Stimulated activated CD4-positive, alpha-beta T cell treated with anti-CD3 and anti-CD28 coated beads, Interleukin-12 subunit alpha, Interleukin-12 subunit beta, amount 100 ng/mL, for 4 hours (primary cell): ENCODE measurements around the gene DTL.

Experiments used
- DNase-seq: peaks from one replicate; pipeline ENCODE4 v3.0.0-alpha.2; 2020

DTL gene

DNA sequence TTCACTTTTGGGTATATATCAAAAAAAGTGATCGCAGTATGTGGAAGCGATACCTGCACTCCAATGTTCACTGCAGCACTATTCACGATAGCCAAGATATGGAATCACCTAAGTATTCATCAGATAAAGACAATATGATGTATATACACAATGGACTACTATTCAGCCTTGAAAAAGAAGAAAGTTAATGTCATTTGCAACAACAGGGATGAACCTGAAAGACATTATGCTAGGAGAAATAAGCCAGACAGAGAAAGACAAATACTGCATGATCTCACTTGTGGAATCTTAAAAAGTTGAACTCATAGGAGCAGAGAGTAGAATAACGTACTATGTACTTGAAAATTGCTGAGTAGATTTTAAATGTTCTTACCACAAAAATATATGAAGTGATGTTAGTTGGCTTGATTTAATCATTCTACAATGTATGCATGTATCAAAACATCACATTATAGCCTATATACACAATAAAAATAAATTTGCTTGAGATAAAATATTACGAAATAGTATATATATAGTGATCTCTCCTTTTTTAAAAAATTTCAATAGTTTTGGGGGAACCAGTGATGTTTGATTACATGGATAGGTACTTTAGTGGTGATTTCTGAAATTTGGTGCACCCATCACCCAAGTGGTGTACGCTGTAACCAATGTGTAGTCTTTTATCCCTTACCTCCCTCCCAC lies 56.0 kb downstream of the DTL start:
- no peak for DNase-seq

DNA sequence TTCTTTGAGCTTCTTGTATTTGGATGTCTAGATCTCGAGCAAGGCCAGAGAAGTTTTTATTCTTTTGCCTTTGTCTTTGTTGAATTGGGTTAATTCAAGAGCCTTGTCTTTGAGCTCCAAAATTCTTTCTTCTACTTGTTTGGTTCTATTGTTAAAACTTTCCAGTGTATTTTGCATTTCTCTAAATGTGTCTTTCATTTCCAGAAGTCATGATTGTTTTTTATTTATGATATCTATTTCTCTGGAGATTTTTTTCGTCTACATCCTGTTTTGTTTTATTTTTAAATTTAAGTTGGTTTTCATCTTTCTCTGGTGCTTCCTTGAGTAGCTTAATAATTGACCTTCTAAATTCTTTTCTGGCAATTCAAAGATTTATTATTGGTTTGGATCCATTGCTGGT lies 61.8 kb downstream of the DTL start:
- DNase-seq: no peak

DNA sequence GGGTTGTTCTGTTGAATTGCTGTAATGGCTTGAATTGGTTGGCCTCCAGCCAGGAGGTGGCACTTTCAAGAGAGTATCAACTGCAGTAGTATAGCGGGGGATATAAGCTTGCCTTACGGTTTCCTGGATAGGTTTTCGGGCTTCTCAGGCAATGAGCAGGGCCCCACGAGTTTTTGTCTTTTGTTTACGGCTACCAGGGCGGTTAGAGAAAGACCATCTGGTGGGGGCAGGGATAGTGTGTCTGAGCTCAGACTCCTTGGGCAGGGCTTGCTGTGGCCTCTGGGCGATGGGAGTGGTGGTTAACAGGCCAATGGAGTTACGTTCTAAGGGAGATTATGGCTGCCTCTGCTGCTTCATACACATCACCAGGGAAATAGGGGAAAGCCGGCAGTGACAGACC lies 62.8 kb downstream of the DTL start:
- no peak for DNase-seq

DNA sequence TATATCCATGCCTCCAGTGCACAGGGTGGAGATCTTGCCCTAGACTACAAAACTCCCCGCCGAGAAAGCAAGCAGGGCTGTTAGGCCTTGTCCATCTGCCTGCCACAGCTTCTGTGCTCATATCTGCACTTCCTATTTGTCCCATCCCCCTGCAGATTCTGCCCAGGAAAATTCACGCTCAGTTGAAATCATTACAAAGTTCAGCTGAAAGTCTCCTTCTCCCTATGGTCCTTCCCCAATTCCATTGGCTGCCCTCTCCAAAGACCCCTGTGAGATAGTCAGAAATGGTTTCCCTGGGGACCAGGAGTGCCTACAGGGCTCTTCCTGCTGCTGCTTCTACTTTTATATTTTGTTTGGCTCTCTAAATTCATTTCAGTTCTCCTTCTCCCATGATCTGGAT lies 63.2 kb downstream of the DTL start:
- no peak for DNase-seq

DNA sequence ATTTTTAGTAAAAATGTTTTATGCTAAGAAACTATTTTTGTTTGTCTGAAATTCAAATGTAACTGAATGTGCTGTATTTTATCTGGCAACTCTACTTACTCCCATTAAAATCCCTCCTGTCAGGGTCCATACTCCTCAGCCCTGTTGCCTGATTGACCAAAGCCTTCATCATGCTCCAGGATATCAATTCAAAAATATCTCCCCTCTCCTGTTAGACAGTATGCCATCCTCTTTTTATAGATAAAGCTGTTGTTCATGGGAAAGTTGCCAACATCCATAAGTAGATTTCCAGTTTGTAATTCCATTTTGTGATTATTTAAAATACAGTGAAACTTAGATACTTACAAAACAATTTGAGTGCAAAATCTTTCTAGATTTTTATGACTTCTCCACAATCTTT lies 65.7 kb downstream of the DTL start:
- DNase-seq: no peak

DNA sequence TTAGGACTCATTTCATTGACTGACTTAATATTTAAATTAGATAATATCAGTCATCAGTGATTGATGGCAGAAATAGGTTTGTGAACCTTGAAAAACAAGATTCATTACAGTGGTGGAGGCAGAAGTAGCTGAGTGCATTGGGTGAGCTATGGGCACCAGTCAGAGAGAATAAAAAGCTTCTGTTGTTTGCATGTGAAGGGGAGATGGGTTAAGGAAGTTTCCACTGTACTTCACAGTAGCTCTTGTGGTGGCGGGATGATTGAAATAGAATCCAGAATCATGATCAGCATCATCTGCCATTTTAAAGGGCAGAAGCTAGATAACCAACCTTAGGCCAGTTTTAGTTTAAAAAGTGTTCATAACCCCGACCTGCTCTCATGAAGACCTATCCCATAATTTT lies 66.2 kb downstream of the DTL start:
- DNase-seq: no peak

DNA sequence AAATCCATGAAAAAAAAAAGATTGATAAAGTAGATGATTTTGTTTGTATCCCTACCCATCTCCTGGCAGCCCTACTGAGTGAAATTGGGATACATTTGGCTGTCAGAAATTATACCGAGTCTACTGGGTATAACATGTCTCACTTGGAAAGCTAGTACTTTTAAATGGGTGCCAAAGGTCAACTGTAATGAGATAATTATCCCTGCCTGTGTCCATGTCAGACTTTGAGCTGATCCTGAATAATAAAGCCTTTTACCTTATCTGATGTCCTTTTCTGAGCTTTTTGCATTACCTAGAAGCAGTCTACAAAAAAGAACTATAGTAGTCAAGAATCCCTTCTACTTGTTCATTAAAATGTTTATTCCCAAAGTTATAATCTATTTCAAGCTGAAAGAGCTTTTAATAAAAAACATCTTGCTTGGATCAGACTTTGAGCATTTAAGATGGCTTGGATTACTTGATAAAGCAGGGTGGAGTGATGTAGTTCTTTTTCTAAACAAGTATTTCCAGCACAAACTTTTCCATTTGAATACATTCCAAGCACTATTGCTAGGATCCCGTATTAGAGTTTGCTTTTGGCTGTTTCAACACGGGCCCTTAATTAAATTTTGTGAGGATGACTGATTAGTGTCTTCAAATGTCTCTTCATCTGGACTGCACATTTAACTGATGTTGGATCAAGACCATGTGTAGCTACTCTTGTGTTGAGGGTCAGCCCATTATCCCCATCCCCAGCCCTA lies 69.2 kb downstream of the DTL start:
- no peak for DNase-seq

DNA sequence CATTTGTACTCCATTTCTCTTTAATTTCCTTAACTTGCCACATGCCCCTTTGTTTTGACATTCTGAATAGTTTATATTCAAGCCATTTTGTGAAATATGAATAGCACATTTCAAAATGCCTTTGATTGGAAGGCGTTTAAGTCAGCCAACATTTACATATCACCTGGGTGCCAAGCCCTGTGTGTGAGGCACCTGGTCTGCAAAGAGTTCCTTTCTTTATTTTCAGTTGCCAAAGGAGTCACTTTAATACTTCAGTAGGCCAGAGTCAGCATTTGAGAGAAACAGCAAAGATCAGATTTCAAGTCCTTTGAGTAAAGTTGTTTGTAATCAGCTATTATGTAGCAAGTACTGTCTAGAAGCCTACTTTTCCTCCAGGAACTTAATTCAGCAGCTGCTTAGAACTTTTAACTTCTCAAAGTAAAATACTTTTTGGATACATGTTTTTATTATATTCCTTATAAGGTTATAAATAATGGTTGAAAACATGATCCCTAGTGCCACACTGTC lies 70.8 kb downstream of the DTL start:
- no peak for DNase-seq

DNA sequence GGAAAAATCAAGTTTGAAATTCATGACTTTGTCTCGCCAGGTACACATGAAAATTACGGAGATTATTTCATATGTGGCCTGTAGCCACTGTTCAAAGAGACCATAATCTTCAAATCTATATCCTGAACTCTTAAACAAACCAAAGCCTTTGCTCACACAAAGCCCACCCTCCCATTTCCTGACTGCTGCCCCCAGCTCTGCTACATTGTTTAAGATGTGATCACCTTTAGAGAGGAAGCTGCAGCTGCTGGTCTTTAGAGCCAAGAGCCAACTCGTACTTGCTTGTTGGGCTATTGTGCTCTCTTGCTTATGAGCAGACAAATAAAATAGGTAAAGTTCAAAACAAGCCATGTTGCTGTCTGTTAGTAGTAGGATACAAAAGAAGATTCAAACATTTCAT lies 71.9 kb downstream of the DTL start:
- DNase-seq: no peak

DNA sequence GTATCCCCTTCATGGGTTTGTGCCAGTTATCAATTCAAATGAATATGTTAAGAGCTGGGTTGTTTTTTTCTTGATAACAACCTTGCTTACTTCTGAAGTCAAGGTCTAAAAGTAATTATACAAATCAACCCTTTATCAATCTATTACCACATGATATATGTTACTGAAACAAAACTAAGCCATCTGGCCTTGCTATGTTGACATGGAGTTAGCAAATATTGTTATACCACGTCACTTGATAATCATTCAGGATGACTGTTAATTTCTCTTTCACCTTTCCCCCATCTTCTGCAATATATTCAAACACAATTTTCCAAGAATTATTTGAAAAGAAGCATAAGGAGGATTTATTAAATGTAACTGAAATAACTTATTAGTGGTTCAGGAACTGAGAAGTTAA lies 72.6 kb downstream of the DTL start:
- DNase-seq: no peak

DNA sequence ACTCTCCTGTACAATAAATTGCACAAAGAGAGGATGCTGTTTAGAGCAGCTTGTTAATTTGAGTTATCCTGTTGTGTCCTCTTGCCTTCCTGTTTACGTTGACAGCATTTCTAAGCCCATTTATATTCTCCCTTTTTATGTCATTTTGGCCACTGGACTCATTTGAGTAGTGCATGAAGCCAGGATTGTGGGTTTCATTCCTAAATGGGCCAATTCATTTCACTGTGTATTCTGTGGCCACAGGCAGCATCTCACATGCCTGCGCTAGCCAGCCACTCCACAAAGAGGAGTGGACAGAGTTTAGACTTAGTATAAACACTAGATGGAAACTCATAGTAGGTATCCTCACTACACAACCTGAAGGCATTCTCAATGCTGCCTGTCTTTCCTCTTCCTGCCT lies 73.4 kb downstream of the DTL start:
- DNase-seq: no peak

DNA sequence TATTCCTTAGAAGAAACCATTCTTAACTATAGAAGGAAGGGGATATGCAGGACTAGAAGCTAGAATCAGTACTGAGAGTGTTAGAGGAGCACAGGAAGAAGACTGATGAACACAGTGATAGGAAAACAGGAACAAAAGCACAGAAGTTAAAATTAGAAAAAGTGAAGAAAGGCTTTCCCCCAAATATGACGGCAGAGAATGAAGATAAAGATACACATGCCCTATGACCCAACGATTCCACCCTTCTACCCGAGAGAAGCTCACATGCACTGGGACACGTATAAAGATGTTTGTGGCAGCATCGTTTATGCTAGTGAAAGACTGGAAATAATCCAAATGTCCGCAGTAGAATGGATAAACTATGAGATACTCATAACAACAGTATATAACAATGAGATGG lies 74.2 kb downstream of the DTL start:
- DNase-seq: no peak

DNA sequence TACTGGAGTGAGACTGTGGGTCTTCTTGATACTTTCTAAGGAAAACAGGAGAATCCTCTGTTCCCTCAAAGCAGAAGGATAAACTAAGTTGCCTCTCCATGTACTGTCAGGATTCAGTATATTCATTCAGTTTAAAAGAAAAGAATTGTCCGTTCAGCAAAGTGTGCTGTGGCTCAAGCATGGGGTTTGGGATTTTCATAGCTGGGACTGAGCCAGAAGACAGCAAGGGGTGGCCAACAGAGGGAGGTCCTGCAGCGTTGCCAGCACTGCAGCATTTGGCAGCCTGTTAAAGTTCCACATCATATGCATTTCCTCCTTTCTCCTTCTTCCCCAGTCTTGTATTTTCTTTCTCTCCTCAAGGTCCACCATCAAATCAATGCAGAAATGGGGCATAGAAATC lies 75.1 kb downstream of the DTL start:
- DNase-seq: no peak

DNA sequence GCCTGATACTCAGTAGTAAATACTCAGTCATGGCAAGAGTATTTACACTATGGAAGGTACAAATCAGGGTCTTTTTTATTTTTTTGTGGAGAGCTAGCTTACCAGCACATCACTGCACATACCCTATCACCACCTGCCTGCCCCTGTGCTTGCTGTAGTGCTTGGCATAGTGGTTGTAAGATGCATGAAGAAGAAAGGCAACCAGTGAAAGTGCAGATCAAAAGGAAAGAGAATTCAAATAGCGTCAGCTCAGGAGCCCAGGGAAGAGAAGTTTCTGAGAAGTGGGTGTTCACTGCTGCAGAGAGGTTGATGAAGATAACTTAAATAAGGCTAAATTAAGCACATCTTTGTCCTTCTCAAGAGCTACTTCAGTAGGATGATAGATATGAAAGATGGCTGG lies 76.0 kb downstream of the DTL start:
- DNase-seq: no peak

DNA sequence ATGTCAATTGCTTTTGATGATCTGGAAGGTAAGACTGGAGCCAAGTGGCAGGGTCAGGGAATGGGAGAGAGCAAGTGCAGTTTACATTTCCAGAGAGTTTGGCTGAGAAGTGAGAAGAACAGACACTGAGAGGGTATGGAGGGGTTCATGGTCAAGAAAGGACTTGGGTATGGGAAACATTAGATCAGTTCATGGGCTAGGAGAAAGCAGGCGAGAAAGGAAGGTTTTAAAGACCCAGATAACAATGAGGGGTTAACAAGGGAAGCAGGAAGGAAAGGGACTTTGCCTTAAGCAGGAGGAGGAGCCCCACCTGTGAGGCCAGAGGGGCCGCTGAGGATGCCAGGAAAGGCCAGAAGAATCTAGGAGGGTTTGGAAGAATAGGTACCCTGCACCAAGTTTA lies 78.2 kb downstream of the DTL start:
- DNase-seq: no peak

DNA sequence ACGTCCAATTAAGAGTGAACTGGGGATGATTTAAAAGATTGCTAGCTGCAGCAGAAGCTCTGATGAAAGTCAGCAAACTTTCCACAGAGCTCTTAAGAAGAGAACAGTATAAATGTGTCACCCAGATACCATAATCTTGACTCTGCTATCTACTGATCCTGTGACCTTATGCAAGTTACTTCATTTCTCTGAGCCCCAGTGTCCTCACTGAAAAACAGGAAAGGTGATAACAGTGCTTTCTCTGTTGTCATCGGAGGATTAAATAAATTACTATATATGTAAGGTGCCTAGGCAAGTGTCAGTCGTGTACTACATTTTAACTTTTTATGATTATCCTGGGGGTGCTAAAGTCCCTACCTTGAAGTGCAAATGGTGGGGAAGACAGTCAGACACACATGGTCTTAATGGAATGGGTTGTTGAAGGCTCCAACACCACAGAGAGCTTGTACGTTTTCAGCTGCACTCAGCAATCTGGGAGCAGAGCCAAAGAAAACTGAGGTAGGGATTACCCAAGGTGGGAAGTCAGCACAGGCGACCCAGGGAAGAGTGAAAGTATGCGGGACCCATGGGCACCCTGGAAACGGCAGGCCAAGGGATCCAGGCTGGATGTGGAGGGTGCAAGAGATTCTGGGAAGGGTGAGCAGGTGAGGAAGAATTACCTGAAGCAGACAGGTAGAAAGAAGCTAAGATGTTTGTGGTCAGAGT lies 82.8 kb downstream of the DTL start:
- no peak for DNase-seq

DNA sequence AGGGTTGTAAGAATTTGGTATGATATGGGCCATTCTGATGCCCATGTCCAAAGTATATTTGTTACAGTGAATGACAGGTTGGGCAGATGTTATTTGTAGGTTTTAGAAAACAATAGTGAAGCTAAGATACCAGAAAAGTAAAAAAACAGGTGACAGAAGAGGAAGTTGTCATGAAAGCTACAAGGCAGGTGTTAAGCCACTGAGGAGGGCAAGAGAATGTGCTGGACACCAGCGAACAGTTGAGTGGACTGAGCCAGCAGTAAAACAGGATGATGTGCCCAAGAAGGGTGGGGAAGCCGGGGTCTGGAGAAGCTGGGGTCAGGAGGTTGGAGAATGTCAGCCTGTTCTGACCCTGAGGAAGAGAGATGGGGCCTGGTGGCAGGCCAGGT lies 83.3 kb downstream of the DTL start:
- DNase-seq: no peak

DNA sequence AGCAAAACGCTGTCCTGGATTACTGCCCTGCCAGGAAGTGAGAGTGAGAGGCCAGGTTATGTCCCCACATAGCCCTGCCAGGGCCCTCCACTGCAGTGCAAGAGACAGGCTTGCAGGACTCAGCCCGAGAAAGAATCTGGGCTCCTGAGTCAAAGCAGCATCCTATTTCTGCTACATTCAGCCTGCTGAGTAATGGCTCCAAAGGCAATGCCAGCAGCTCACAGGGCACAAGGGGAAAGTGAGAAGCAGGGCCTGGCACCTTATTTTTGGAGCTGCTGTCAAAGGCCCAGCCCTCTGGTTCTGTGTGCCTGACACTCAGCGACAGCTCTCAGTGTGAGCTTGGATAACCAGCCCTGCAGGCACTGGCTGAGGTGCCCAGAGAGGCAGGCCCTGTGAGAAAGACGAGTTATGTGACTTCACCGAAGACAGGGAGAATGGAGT lies 83.9 kb downstream of the DTL start:
- DNase-seq: no peak

DNA sequence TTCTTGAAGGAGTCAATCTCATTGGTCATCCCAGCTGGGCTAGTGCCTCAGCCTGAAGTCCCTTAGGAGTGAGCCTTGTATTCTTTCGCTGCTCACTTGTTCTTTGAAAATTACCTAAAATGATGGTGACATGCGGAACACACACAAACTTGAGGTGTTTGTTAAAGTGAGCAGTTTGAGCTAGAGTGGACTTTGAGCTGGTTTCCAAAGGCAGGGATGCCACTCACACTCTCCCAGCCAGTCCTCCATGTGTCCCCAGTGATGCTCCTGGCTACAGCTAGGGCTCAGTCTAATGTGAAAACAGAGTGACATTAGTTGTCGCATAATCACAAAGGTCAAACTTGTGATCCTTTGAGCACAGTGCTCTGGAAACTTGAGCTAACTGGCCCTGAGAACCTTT lies 84.3 kb downstream of the DTL start:
- no peak for DNase-seq

DNA sequence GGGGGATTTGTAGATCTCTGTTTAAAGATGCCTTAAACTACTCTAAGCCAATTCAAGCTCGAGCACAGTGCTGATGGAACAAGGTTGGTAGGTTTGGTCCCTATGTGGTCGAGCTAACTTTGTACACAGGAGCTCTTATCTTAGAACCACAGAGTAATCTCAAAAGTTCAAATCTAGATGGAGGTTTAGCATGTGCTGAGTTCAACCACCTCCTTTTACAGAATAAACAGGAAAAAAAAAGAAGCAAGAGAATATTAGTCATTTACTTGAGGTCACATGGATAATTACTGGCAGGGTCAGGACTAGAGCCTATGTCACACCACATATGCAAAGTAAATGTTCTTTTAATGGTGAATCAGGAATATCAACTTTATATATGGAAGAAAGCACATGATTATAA lies 86.2 kb downstream of the DTL start:
- no peak for DNase-seq

DNA sequence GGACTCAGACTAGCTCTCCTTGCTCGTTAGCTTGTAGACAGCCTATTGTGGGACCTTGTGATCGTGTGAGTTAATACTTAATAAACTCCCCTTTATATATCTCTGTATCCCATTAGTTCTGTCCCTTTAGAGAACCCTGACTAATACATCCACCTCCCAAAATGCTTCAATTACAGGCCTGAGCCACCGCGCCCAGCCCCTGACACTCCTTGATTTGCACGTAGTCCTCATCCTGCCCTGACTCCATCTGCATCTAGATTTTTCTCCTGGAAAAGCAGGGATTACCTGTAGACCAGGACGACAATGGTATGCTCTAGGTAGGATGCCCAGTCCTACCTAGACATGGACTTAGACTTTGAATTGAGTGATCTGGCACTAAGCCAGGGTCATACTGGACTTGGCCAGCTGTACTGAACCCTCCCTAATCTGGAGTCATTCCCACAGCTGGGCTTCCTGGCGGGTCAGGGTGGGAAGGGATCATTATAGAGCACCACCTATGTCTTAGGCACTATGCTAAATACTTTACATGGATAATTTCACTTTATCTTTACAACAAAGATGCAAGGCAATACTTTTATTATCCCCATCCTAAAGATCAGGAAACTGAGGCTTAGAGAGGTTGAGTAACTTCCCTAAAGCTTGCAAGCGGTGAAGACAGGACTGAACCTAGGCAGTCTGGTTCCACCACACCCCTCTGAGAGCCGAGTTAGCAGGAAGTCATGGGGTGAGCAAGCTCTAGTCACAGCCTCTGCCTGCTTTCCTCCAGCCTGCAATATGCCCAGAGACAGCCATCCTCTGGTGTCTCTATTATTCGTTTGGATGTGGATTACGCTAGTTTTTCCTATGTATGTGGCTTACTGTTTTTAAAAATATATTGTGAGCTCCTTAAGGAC lies 89.4 kb downstream of the DTL start:
- DNase-seq: no peak

DNA sequence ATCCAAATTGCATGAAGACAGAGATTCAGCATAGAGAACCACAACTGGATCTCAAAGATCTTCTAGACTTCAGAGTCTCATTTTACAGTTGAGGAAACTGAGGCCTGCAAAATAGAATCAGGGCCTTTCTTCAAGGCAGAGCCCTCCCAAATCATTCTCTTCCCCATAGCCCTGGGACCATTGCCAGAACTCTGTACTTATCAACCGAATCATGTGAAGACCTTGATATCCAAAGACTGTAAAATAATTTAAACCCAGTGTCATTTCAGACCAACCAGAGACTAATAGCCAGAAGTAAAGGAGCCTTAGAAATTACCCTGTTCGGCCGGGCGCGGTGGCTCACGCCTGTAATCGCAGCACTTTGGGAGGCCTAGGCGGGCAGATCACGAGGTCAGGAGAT lies 90.1 kb downstream of the DTL start:
- DNase-seq: no peak

DNA sequence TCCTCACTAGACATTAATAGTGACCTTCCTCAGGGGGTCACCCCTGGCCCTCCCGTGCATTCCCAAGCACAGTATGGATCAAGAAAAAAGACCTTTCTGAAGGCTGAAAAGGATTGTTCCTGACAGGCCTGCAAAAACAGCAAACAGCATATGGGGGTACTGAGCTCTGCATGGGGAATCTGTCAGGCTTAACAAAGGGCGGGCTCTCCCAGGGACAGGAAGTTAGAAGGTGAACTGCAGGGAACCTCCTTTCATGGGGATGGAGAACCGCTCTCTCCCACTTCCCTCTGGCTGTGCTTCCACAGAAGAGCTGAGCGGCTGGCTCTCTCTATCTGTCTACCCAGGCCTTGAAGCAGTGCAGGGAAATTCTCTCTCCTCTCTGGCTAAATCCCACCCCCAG lies 91.7 kb downstream of the DTL start:
- DNase-seq: no peak
